Muscle layer of colon (tissue), 2 donors: ENCODE measurements around the gene DLL1.

Experiments
- H3K27ac ChIP-seq: one replicate; pipeline ENCODE4 v1.7.0; 2013; ENCODE audit warnings: low read depth, mild to moderate bottlenecking, low read length, moderate library complexity
- H3K27me3 ChIP-seq, 2 donors: one replicate each; pipeline ENCODE4 v1.7.0; 2013; ENCODE audit warnings: low read length in 2 of 2, mild to moderate bottlenecking in 2 of 2; ENCODE audit not compliant: insufficient read depth in 2 of 2, control insufficient read depth in 1 of 2
- H3K36me3 ChIP-seq: one replicate; pipeline ENCODE4 v1.7.0; 2013; ENCODE audit warnings: mild to moderate bottlenecking, low read length; ENCODE audit not compliant: insufficient read depth
- H3K4me1 ChIP-seq: one replicate; pipeline ENCODE4 v1.7.0; 2013; ENCODE audit warnings: mild to moderate bottlenecking, low read length; ENCODE audit not compliant: insufficient read depth
- H3K4me3 ChIP-seq, 2 donors: one replicate each; pipeline ENCODE4 v1.7.0; 2013; ENCODE audit warnings: low read length in 2 of 2, low read depth in 1 of 2, mild to moderate bottlenecking in 1 of 2, moderate library complexity in 1 of 2
- H3K9ac ChIP-seq: one replicate; pipeline ENCODE4 v1.7.0; 2013; ENCODE audit warnings: low read length
- H3K9me3 ChIP-seq: one replicate; pipeline ENCODE4 v1.7.0; 2013; ENCODE audit warnings: mild to moderate bottlenecking, low read length
- donor health status: abdominal sarcoma.
- donor health status: Adenocarcinoma of cecum.

The DLL1 gene

DNA sequence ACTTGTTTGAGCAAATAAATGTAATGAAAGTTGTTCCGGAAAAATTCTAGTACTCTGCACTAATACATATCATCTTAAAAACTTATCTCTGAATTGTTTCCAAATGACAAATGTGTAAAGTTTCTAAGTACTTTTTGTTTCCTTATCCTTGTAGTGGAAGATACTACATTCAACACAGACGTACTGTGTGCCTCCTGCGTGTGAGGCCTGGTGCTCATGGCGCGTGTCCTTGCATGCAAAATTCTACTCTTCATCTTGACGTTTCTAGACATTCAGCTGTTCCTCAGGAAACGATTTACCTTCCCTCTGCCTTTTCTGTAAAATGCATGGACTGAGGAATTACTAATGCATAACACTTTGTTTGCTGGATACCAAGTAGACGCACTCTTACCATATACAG lies 11.5 kb downstream of the DLL1 start:
- H3K4me1 ChIP-seq: peaks cover 9% of the 10 kb centered on the region
- no peaks in the 10 kb centered on the region for H3K27me3 ChIP-seq
- no peak overlapping the region for H3K4me3 ChIP-seq
- no peaks in the 10 kb centered on the region for H3K9me3 ChIP-seq
- H3K27ac ChIP-seq: no peak overlapping the region
- H3K36me3 ChIP-seq: no peaks in the 10 kb centered on the region
- H3K9ac ChIP-seq: no peak overlapping the region

DNA sequence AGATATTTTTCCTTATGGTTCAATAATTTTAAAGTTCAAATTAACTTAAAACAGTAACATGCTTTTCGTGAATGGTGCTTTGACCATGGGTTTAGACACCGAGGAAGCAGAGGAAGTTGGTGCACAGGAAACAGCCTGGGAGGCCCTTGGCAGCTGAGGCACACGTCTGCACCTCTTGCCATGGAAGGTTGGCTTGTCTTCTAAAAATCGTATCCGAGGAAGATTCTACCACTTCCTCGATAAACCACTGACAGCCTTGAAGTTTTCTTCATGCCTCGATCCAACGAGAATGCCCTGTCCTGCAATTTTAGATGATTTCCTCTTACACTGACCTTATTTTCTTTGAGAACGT lies 12.2 kb downstream of the DLL1 start:
- Histone ChIP-seq H3K4me1 (peaks cover 9% of the 10 kb centered on the region), H3K27ac (no peak overlapping the region), H3K4me3 (no peak overlapping the region), H3K36me3 (no peaks in the 10 kb centered on the region), H3K9ac (no peak overlapping the region), H3K27me3 (peaks cover 0 to 4% of the 10 kb centered on the region in 2 donors), H3K9me3 (no peaks in the 10 kb centered on the region)

DNA sequence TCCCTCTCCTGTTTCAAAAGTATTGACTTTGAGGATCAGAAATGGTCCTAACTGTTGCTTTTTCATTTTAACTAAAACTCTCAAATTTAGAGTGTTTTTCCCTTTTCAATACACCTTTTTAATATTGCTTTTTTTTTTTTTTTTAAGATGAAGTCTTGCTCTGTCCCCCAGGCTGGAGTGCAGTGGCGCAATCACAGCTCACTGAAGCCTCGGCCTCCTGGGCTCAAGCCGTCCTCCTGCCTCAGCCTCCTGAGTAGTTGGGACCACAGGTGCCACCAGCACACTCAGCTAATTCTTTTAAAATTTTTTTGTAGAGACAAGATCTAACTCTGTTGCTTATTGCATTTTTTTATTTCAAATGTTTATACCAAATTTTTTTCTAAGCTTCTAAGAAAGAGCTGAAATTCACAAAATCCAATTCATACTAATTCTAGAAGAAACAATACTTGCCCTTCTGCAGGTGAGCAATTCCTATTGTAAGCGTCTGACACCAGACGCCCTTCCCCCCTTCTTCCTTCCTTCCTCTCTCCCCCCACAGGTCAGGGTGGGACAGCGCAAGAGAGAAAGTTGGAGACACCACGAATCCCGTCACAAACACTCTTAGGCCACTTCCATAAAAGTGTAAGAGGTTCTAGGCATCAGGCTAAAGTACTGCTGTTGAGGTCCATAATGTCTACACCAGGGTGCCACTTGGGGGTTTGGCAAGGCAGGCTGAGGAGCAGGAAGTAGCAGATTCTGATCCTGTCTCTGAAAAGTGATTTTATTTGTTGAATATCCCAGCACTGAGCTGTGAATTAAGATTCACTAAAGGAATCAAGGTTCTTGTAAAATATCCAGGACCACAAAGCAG lies 12.8 kb downstream of the DLL1 start:
- Histone ChIP-seq H3K27me3 (peaks cover 0 to 6% of the 10 kb centered on the region in 2 donors), H3K9ac (no peak overlapping the region), H3K4me1 (peaks cover 9% of the 10 kb centered on the region), H3K4me3 (no peak overlapping the region), H3K27ac (no peak overlapping the region), H3K9me3 (no peaks in the 10 kb centered on the region), H3K36me3 (no peaks in the 10 kb centered on the region)

DNA sequence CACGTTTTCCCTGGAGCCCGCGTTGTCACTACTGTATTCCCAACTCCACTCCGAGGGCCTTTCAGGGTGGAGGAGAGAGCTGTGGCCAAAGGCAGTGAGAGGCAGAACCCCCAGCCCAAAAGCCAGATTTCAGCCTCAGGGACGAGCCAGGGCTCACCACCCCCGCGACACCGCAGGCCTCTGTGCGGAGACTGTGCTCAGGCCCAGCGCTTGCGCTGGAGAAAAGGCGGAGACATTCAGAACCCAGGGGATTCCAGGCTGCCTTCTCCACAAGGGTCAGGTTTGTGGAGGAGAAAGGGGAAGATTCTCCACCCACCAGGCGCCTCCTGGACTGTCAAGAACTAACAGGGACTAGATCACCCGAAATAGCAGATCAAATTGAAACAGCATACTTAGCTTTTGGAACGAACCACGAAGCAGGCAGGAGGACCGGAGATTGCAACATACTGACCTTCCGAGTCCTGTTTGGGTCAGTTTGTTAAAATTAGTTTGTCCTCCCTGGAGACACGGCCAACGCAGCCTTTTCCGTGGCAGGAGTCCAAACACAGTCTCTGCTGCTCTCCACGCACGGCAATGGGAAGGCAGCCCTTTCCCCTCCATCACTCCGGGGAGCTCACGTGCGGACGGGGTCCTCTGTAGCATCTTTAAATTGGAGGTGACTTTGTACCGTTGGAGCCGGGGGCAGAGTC lies 14.4 kb downstream of the DLL1 start:
- H3K36me3 ChIP-seq: no peaks in the 10 kb centered on the region
- no peak overlapping the region for H3K27ac ChIP-seq
- H3K4me3 ChIP-seq: no peak overlapping the region
- H3K27me3 ChIP-seq: peaks cover 0 to 6% of the 10 kb centered on the region in 2 donors
- H3K9ac ChIP-seq: no peak overlapping the region
- no peaks in the 10 kb centered on the region for H3K9me3 ChIP-seq
- peaks cover 9% of the 10 kb centered on the region for H3K4me1 ChIP-seq

DNA sequence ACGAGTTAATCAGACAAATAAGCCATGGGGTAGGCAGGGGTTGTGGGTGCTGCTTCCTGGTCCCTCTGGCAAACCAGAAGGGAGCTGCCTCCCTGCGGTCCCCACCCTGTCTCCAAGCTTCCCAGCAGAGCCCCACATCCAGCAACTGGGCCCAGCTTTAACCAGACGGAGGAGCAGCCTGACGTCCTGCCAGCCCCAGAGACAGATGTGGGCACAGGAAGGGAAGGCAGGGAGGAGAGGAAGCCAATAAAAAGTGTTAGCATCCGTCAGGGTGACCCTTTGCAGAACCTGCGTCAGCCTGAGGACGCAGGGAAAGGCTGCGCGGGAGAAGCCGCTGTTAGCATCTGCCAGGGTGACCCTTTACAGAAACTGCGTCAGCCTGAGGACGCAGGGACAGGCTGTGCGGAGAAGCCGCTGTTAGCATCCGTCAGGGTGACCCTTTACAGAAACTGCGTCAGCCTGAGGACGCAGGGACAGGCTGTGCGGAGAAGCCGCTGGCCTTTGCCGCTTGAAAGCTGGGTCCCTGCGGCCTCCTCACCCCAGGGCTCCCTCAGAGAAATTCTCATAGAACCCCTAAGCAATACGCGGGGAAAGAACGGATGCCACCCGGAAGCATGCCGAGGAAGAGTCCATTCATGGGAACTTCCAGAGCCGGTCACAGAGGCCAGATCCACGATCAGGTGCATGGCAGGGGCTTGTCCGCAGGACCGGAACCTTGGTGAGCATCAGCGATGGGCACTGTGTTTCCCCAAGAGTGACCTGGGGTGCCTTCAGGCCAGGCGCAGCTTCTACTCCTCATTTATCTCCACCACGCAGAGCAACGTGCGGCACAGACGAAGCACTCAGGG lies 15.9 kb downstream of the DLL1 start:
- no peak overlapping the region for H3K9ac ChIP-seq
- H3K9me3 ChIP-seq: no peaks in the 10 kb centered on the region
- H3K27ac ChIP-seq: no peak overlapping the region
- H3K27me3 ChIP-seq: peaks cover 0 to 6% of the 10 kb centered on the region in 2 donors
- H3K36me3 ChIP-seq: no peaks in the 10 kb centered on the region
- peaks cover 6% of the 10 kb centered on the region for H3K4me1 ChIP-seq
- H3K4me3 ChIP-seq: no peak overlapping the region

DNA sequence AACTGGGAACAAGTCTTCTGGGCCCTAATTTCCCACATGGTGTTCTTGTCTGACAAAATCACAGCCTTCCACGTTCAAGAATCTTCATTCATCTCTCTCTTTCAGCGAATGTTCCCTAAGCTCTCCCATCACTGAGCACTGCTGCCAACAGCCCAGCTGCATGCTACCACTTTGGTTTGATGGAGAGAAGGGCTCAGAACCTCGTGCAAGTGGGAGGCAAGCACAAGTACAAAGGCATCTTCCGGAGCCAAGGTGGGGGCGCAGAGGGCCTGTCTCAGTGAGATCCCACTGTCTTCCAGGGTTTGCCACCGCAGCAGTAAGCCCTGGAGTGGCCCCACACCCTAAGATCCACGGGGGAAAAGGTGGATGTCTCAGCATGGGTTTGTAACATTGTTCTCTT lies 17.2 kb downstream of the DLL1 start:
- Histone ChIP-seq H3K9ac (no peak overlapping the region), H3K9me3 (no peaks in the 10 kb centered on the region), H3K27me3 (peaks cover 0 to 6% of the 10 kb centered on the region in 2 donors), H3K4me3 (no peak overlapping the region), H3K36me3 (no peaks in the 10 kb centered on the region), H3K4me1 (peaks cover 5% of the 10 kb centered on the region), H3K27ac (no peak overlapping the region)

DNA sequence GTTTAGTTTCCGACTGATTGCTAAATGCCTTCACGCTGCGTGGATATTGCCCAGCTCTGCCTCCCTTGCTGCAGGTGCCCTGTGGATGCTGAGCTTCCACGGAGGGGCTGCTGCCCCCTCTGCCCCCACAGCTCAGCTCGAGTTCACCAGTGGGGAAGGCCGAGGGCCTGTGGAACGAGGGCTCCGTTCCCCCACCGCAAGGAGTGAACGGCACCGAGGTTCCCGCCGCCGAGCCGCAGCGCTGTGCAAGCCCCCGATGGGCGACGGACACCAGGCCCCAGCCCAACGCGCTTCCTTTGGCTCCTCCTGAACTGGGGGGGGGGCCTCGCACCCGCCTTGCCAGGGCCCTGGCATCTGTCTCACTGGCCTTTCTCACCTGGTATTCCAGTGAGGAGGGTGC lies 17.7 kb downstream of the DLL1 start:
- H3K4me3 ChIP-seq: no peak overlapping the region
- peaks cover 0 to 6% of the 10 kb centered on the region in 2 donors for H3K27me3 ChIP-seq
- no peaks in the 10 kb centered on the region for H3K9me3 ChIP-seq
- H3K9ac ChIP-seq: no peak overlapping the region
- H3K27ac ChIP-seq: no peak overlapping the region
- H3K36me3 ChIP-seq: no peaks in the 10 kb centered on the region
- peaks cover 5% of the 10 kb centered on the region for H3K4me1 ChIP-seq

DNA sequence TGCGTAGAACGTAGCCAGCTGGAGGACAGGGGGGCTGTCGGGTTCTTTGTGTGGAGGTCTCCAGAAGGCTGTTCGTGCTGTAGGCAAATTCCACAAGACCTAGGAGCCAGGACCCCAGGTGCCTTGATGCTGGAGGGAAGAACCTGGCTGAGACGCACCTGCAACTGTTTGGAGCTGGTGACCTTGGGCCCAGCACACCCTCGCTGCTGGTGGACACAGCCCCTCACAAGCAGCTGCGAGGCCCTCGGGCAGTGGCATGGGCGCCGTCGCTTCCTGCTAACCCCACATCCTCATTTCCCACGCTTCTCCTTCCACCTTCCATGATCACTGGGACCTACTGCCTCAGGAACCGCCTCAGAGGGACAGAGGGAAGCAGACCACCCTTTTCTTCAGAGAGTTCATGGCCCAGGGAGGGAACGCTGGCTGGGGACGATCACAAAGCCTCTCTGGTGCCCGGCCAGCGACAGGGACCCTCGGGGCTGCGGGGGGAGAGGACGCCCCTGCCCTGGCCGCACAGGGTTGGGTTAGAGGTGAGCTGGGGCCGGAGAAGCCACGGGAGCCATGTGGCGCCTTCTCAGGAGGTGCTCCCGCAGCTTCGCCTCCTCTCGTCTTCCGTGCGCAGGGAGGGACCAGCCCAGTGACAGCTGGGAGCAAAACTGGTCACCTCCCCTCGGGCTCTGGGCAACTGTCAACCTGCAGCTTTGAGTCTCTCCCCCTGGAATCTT lies 18.4 kb downstream of the DLL1 start:
- Histone ChIP-seq H3K27ac (no peak overlapping the region), H3K9ac (no peak overlapping the region)

DNA sequence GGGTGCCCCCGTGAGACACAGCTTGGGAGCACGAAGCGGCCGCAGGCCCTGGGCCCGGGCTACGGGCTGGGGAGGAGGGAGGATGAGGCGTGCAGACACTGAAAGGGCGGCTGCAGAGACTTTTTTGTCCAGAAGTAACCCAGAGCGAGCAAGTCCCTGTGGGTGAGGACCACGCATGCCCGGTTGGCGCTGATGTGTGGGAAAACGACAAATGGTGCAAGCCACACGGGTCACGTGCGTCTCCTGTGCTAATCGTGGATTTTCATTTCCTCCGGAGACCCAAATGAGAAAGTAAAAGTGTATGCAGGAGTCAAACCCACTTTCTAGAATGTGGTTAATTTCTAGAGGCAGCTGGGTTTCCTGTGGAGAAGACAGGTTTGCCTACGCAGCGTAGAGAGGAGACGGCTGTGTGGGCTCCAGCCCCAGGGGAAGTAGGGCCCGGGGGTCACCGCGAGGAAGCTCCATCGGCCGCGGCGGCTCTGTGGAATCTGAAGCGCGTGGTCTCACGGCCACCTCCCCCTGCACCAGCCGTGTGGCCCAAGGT lies 19.0 kb downstream of the DLL1 start:
- no peak overlapping the region for H3K4me3 ChIP-seq
- no peaks in the 10 kb centered on the region for H3K9me3 ChIP-seq
- H3K27ac ChIP-seq: no peak overlapping the region
- peaks cover 0 to 6% of the 10 kb centered on the region in 2 donors for H3K27me3 ChIP-seq
- no peaks in the 10 kb centered on the region for H3K36me3 ChIP-seq
- H3K9ac ChIP-seq: no peak overlapping the region
- peaks cover 5% of the 10 kb centered on the region for H3K4me1 ChIP-seq

More for the DNA sequence above, 18.4 kb downstream of the DLL1 start:
- Histone ChIP-seq H3K27me3 (peaks cover 0 to 6% of the 10 kb centered on the region in 2 donors), H3K4me1 (peaks cover 5% of the 10 kb centered on the region), H3K4me3 (no peak overlapping the region), H3K9me3 (no peaks in the 10 kb centered on the region), H3K36me3 (no peaks in the 10 kb centered on the region)

DNA sequence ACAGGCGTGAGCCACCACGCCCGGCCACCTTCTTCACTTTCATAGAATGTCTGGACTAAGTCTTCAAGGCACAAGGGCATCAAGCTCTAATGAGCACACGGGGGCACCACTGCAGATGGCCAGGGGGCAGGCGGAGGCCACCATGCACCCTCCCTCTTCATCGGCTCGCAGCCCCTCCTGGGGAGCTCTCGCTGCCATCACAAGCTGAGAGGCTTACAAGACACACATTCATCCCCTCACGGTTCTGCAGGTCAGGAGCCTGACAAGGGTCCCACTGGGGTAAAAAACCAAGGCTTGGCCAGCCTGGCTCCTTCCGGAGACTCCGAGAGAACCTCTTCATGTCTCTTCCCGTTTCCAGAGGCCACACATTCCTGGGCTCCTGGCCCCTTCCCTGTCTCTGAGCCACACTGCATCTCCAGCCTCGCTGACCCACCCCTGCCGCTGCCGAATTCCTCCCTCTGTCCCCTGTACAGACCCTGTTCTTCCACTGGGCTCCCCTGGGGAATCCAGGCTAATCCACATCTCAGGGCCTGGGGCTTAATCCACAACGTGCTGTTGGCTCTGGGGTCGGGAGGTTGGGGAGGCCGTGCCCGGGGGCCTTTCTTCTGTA lies 19.8 kb downstream of the DLL1 start:
- no peak overlapping the region for H3K27ac ChIP-seq
- H3K36me3 ChIP-seq: no peaks in the 10 kb centered on the region
- H3K9ac ChIP-seq: no peak overlapping the region
- no peaks in the 10 kb centered on the region for H3K9me3 ChIP-seq
- H3K27me3 ChIP-seq: peaks cover 0 to 6% of the 10 kb centered on the region in 2 donors
- H3K4me3 ChIP-seq: no peak overlapping the region
- H3K4me1 ChIP-seq: peaks cover 1% of the 10 kb centered on the region
